Breast epithelium (tissue), 3 donors: Measurements from ENCODE around the gene PAPSS2.

Experiments
- POLR2A ChIP-seq: fragments of 450-650 bp; IDR thresholded peaks from one replicate; pipeline ENCODE4 v1.6.1; 2016; ENCODE audit warnings: antibody characterized with exemption, mild to moderate bottlenecking, moderate library complexity
- TF ChIP-seq, protein P1 (sequence below), 3 donors: fragments of 450-650 bp; IDR thresholded peaks; one replicate each; pipeline ENCODE4 v1.5.1; 2016 to 2017; ENCODE audit warnings: antibody characterized with exemption in 3 of 3, mild to moderate bottlenecking in 3 of 3, moderate library complexity in 3 of 3

GRCh38 chr10:87706731-87707130, 47.1 kb downstream of the PAPSS2 start:
- TF ChIP-seq, protein P1, sequence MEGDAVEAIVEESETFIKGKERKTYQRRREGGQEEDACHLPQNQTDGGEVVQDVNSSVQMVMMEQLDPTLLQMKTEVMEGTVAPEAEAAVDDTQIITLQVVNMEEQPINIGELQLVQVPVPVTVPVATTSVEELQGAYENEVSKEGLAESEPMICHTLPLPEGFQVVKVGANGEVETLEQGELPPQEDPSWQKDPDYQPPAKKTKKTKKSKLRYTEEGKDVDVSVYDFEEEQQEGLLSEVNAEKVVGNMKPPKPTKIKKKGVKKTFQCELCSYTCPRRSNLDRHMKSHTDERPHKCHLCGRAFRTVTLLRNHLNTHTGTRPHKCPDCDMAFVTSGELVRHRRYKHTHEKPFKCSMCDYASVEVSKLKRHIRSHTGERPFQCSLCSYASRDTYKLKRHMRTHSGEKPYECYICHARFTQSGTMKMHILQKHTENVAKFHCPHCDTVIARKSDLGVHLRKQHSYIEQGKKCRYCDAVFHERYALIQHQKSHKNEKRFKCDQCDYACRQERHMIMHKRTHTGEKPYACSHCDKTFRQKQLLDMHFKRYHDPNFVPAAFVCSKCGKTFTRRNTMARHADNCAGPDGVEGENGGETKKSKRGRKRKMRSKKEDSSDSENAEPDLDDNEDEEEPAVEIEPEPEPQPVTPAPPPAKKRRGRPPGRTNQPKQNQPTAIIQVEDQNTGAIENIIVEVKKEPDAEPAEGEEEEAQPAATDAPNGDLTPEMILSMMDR (IDR thresholded peaks at IDR 0.05): no peak
- no peak for TF ChIP-seq POLR2A
